Astrocyte (in vitro differentiated cells and primary cell): ENCODE results near the gene SMIM43. TPM values are rescaled to one million over a fixed set of nuclear protein-coding genes. Genes with fewer than 3 reads are reported as not detected.

Source experiments
- DNase-seq: peaks from one replicate; pipeline ENCODE4 v3.0.0-alpha.2; 2010; ENCODE audit warnings: low read depth
- FAIRE-seq: peaks from 2 replicates; lab custom pipeline; 2011; peaks lifted over from hg19 to GRCh38; lab: Jason Lieb, UNC
- H2AFZ ChIP-seq: 2 replicates; pipeline ENCODE4 v1.6.0; 2012; ENCODE audit warnings: low read depth, low read length, inconsistent platforms
- H3K27ac ChIP-seq: 2 replicates; pipeline ENCODE4 v1.5.1; 2011; ENCODE audit warnings: low read depth, low read length, inconsistent platforms
- H3K27me3 ChIP-seq: 2 replicates; pipeline ENCODE4 v1.6.0; 2011; ENCODE audit warnings: low read length, inconsistent platforms; ENCODE audit not compliant: insufficient read depth
- H3K36me3 ChIP-seq: 2 replicates; pipeline ENCODE4 v1.5.1; 2011; ENCODE audit warnings: low read length, inconsistent platforms; ENCODE audit not compliant: insufficient read depth
- H3K4me1 ChIP-seq: 2 replicates; pipeline ENCODE4 v1.5.1; 2011; ENCODE audit warnings: low read length, inconsistent platforms; ENCODE audit not compliant: insufficient read depth
- H3K4me2 ChIP-seq: 2 replicates; pipeline ENCODE4 v1.6.0; 2012; ENCODE audit warnings: low read length, inconsistent platforms
- H3K4me3 ChIP-seq: 2 replicates; pipeline ENCODE4 v1.5.1; 2011; ENCODE audit warnings: low read depth, mild to moderate bottlenecking, low read length, inconsistent platforms; ENCODE audit not compliant: insufficient read depth
- H3K79me2 ChIP-seq: 2 replicates; pipeline ENCODE4 v1.6.0; 2012; ENCODE audit warnings: mild to moderate bottlenecking, low read length, inconsistent platforms; ENCODE audit not compliant: insufficient read depth
- H3K9ac ChIP-seq: 2 replicates; pipeline ENCODE4 v1.6.0; 2012; ENCODE audit warnings: mild to moderate bottlenecking, low read length, inconsistent platforms
- H3K9me3 ChIP-seq: 2 replicates; pipeline ENCODE4 v1.5.1; 2012; ENCODE audit warnings: low read depth, mild to moderate bottlenecking, low read length, inconsistent platforms; ENCODE audit not compliant: insufficient read depth
- H4K20me1 ChIP-seq: 2 replicates; pipeline ENCODE4 v1.6.0; 2012; ENCODE audit warnings: low read length, inconsistent platforms; ENCODE audit not compliant: insufficient read depth
- H3K27ac Mint-ChIP-seq: one replicate; pipeline ENCODE4 v1.8.0; 2021; ENCODE audit warnings: mild to moderate bottlenecking, mixed read lengths; ENCODE audit not compliant: unreplicated experiment
- H3K27me3 Mint-ChIP-seq: one replicate; pipeline ENCODE4 v1.8.0; 2021; ENCODE audit warnings: low read depth, mixed read lengths; ENCODE audit not compliant: unreplicated experiment
- H3K36me3 Mint-ChIP-seq: one replicate; pipeline ENCODE4 v1.8.0; 2021; ENCODE audit warnings: low read depth, mixed read lengths; ENCODE audit not compliant: unreplicated experiment
- H3K4me1 Mint-ChIP-seq: one replicate; pipeline ENCODE4 v1.8.0; 2021; ENCODE audit warnings: low read depth, mixed read lengths; ENCODE audit not compliant: unreplicated experiment
- H3K4me3 Mint-ChIP-seq: one replicate; pipeline ENCODE4 v1.8.0; 2021; ENCODE audit warnings: mild to moderate bottlenecking, moderate library complexity, mixed read lengths; ENCODE audit not compliant: unreplicated experiment
- H3K9me3 Mint-ChIP-seq: one replicate; pipeline ENCODE4 v1.8.0; 2021; ENCODE audit warnings: mild to moderate bottlenecking, mixed read lengths; ENCODE audit not compliant: unreplicated experiment
- CTCF ChIP-seq: IDR thresholded peaks from 2 replicates; pipeline ENCODE4 v1.5.1; 2011; ENCODE audit warnings: low read depth, mild to moderate bottlenecking, inconsistent platforms, low read length, moderate library complexity; ENCODE audit not compliant: insufficient read depth
- EZH2 ChIP-seq: IDR thresholded peaks from 2 replicates; pipeline ENCODE4 v1.6.1; 2012; ENCODE audit warnings: mild to moderate bottlenecking, low read length, inconsistent platforms; ENCODE audit not compliant: insufficient read depth
- total RNA-seq: library from RNA; stranded (reverse); gene quantifications from 2 replicates; pipeline ENCODE4 v1.2.1, GENCODE V29; 2021

The SMIM43 gene
- total RNA-seq, 1 donor from 2014 or later: not detected

- FAIRE-seq: peak; percentile 49
- no peak overlapping the region for H2AFZ ChIP-seq
- no peaks in the 10 kb centered on the region for H3K9me3 ChIP-seq
- H3K4me1 Mint-ChIP-seq: peaks cover 38% of the 10 kb centered on the region
- H3K27me3 ChIP-seq: no peaks in the 10 kb centered on the region
- no peaks in the 10 kb centered on the region for H4K20me1 ChIP-seq
- no peaks in the 10 kb centered on the region for H3K27me3 Mint-ChIP-seq
- peak; percentile 90 for DNase-seq
- H3K79me2 ChIP-seq: no peaks in the 10 kb centered on the region
- no peak for TF ChIP-seq CTCF
- H3K27ac ChIP-seq: peak overlapping the region; percentile 66
- no peaks in the 10 kb centered on the region for H3K36me3 Mint-ChIP-seq
- H3K9me3 Mint-ChIP-seq: no peaks in the 10 kb centered on the region
- H3K36me3 ChIP-seq: no peaks in the 10 kb centered on the region
- H3K4me2 ChIP-seq: peak overlapping the region; percentile 61
- no peak overlapping the region for H3K4me3 Mint-ChIP-seq
- H3K27ac Mint-ChIP-seq: peak overlapping the region; percentile 50
- peak overlapping the region; percentile 35 for H3K9ac ChIP-seq
- no peak overlapping the region for H3K4me3 ChIP-seq
- H3K4me1 ChIP-seq: peaks cover 43% of the 10 kb centered on the region
These were observed 26.5 kb upstream of the SMIM43 start for GRCh38 chr4:121791481-121791880.

GRCh38 chr4:121790976-121791375, 26.0 kb upstream of the SMIM43 start:
- Histone ChIP-seq H3K36me3 (no peaks in the 10 kb centered on the region), H3K79me2 (no peaks in the 10 kb centered on the region), H3K4me3 (no peak overlapping the region), H2AFZ (no peak overlapping the region), H4K20me1 (no peaks in the 10 kb centered on the region), H3K9ac (peak overlapping the region; percentile 35), H3K4me2 (peak overlapping the region; percentile 61), H3K27me3 (no peaks in the 10 kb centered on the region), H3K27ac (peak overlapping the region; percentile 66), H3K4me1 (peaks cover 40% of the 10 kb centered on the region), H3K9me3 (no peaks in the 10 kb centered on the region)
- FAIRE-seq (no peak), DNase-seq (no peak)
- no peak overlapping the region for H3K4me3 Mint-ChIP-seq
- no peaks in the 10 kb centered on the region for H3K27me3 Mint-ChIP-seq
- H3K36me3 Mint-ChIP-seq: no peaks in the 10 kb centered on the region
- TF ChIP-seq CTCF: no peak
- TF ChIP-seq EZH2: no peak
- peaks cover 34% of the 10 kb centered on the region for H3K4me1 Mint-ChIP-seq
- peak overlapping the region; percentile 50 for H3K27ac Mint-ChIP-seq
- no peaks in the 10 kb centered on the region for H3K9me3 Mint-ChIP-seq

GRCh38 chr4:121789960-121790829, 25.2 kb upstream of the SMIM43 start:
- Mint-ChIP-seq H3K27me3 (no peaks in the 10 kb centered on the region), H3K4me1 (peaks cover 37% of the 10 kb centered on the region), H3K27ac (peak overlapping the region; percentile 42), H3K4me3 (no peak overlapping the region), H3K9me3 (no peaks in the 10 kb centered on the region), H3K36me3 (no peaks in the 10 kb centered on the region)
- Histone ChIP-seq H3K4me1 (peaks cover 42% of the 10 kb centered on the region), H3K27me3 (no peaks in the 10 kb centered on the region), H3K9ac (peak overlapping the region; percentile 2), H3K36me3 (no peaks in the 10 kb centered on the region), H3K4me3 (no peak overlapping the region), H3K9me3 (no peaks in the 10 kb centered on the region), H4K20me1 (no peaks in the 10 kb centered on the region), H3K27ac (peak overlapping the region; percentile 66), H3K4me2 (peak overlapping the region; percentile 61), H2AFZ (no peak overlapping the region), H3K79me2 (no peaks in the 10 kb centered on the region)
- TF ChIP-seq CTCF: no peak
- TF ChIP-seq EZH2: no peak
- FAIRE-seq (peak; percentile 5), DNase-seq (peak; percentile 84)
